ENCODE results near the gene UBE2L3. TPM values are rescaled to one million over a fixed set of nuclear protein-coding genes. Genes with fewer than 3 reads are reported as not detected.

UBE2L3 gene
- total RNA-seq, 1 donor from 2014 or later: 40.8 TPM

GRCh38 chr22:21657020-21657359 lies 89.5 kb downstream of the UBE2L3 start:
- intact Hi-C loops (cut with DNase I): loop anchor here (10.0 kb wide), 1 partner anchor 1548 kb away; no protein-coding TSS in a partner anchor
- no peak for ATAC-seq
- no peak for DNase-seq (ENCODE audit: low spot score)

- ATAC-seq: peak; percentile 61
- DNase-seq (ENCODE audit: low spot score): peak; percentile 75
- intact Hi-C loops (cut with DNase I): loop anchor here (10.0 kb wide), 1 partner anchor 1547 kb away; no protein-coding TSS in a partner anchor
Measured at GRCh38 chr22:21657360-21658032, 90.0 kb downstream of the UBE2L3 start.

GRCh38 chr22:21659864-21660525 lies 92.5 kb downstream of the UBE2L3 start:
- intact Hi-C loops (cut with DNase I): loop anchor here (10.0 kb wide), 1 partner anchor 1545 kb away; no protein-coding TSS in a partner anchor
- DNase-seq (ENCODE audit: low spot score) (no peak), ATAC-seq (no peak)

- ATAC-seq: no peak
- no peak for DNase-seq (ENCODE audit: low spot score)
- intact Hi-C loops (cut with DNase I): no loop called here
Measured at GRCh38 chr22:21660904-21661303, 93.4 kb downstream of the UBE2L3 start.

GRCh38 chr22:21661991-21662390 lies 94.5 kb downstream of the UBE2L3 start:
- ATAC-seq (no peak), DNase-seq (ENCODE audit: low spot score) (no peak)
- intact Hi-C loops (cut with DNase I): no loop called here

- no peak for ATAC-seq
- intact Hi-C loops (cut with DNase I): no loop called here
- no peak for DNase-seq (ENCODE audit: low spot score)
Measured at GRCh38 chr22:21663738-21664137, 96.2 kb downstream of the UBE2L3 start.

GRCh38 chr22:21665047-21665851 lies 97.7 kb downstream of the UBE2L3 start:
- ATAC-seq (no peak), DNase-seq (ENCODE audit: low spot score) (no peak)
- intact Hi-C loops (cut with DNase I): no loop called here

- DNase-seq (ENCODE audit: low spot score) (no peak), ATAC-seq (no peak)
- intact Hi-C loops (cut with DNase I): no loop called here
Measured at GRCh38 chr22:21666786-21667185, 99.3 kb downstream of the UBE2L3 start.

- intact Hi-C loops (cut with DNase I): no loop called here
- DNase-seq (ENCODE audit: low spot score) (no peak), ATAC-seq (no peak)
Measured at GRCh38 chr22:21669026-21669425, 101.5 kb downstream of the UBE2L3 start.

GRCh38 chr22:21672107-21672629 lies 104.7 kb downstream of the UBE2L3 start:
- DNase-seq (ENCODE audit: low spot score) (no peak), ATAC-seq (no peak)
- intact Hi-C loops (cut with DNase I): no loop called here

Small RNA genes within 50 kb of the gene (microRNA-seq; reads per million reads assigned to microRNA genes)
- gene MIR130B (240 reads per million, percentile 67 among the genes with 10 or more reads in this experiment), gene MIR301B (not detected)

Other genes starting within 250 kb of the UBE2L3 start
- gene RIMBP3B, start 184.0 kb upstream of the UBE2L3 start, total RNA-seq: not detected
- 4.8 TPM for gene HIC2, start 150.3 kb upstream of the UBE2L3 start, total RNA-seq
- gene TMEM191C, start 100.3 kb upstream of the UBE2L3 start, total RNA-seq: 1.4 TPM
- 0.36 TPM for gene RIMBP3C, start 16.3 kb upstream of the UBE2L3 start, total RNA-seq
- gene YDJC, start 62.3 kb downstream of the UBE2L3 start, total RNA-seq: 7.0 TPM
- gene CCDC116, start 65.0 kb downstream of the UBE2L3 start, total RNA-seq: 0.89 TPM
- gene SDF2L1, start 74.6 kb downstream of the UBE2L3 start, total RNA-seq: 21.8 TPM
- 31.9 TPM for gene PPIL2, start 98.3 kb downstream of the UBE2L3 start, total RNA-seq
- gene YPEL1, start 168.1 kb downstream of the UBE2L3 start, total RNA-seq: 8.2 TPM

All from sciatic nerve (tissue), 2 donors.